GM19324 (cell line): Measurements from ENCODE around the gene MAMLD1.

Source experiments
- ATAC-seq: cut with Tn5 transposase; IDR thresholded peaks from one replicate; pipeline ENCODE4 v1.9.1; 2021; ENCODE audit warnings: mild to moderate bottlenecking, moderate library complexity; ENCODE audit not compliant: unreplicated experiment, low FRiP score

MAMLD1 gene

GRCh38 chrX:150489359-150490015 is 126.4 kb downstream of the MAMLD1 start:
- ATAC-seq: no peak

- no peak for ATAC-seq
Measured at GRCh38 chrX:150495496-150495895, 132.4 kb downstream of the MAMLD1 start.

GRCh38 chrX:150499240-150499639 is 136.1 kb downstream of the MAMLD1 start:
- ATAC-seq: no peak

GRCh38 chrX:150502091-150502490 is 139.0 kb downstream of the MAMLD1 start:
- no peak for ATAC-seq

GRCh38 chrX:150502979-150503897 is 140.1 kb downstream of the MAMLD1 start:
- ATAC-seq: no peak

- no peak for ATAC-seq
Measured at GRCh38 chrX:150503898-150504219, 140.7 kb downstream of the MAMLD1 start.

GRCh38 chrX:150504397-150505182 is 141.5 kb downstream of the MAMLD1 start:
- no peak for ATAC-seq

GRCh38 chrX:150506020-150506419 is 142.9 kb downstream of the MAMLD1 start:
- no peak for ATAC-seq

GRCh38 chrX:150506486-150506885 is 143.4 kb downstream of the MAMLD1 start:
- no peak for ATAC-seq

GRCh38 chrX:150507251-150507856 is 144.2 kb downstream of the MAMLD1 start:
- no peak for ATAC-seq

GRCh38 chrX:150508018-150508417 is 144.9 kb downstream of the MAMLD1 start:
- ATAC-seq: no peak

- no peak for ATAC-seq
Measured at GRCh38 chrX:150508451-150509367, 145.6 kb downstream of the MAMLD1 start.

- no peak for ATAC-seq
Measured at GRCh38 chrX:150509703-150510102, 146.6 kb downstream of the MAMLD1 start.

- no peak for ATAC-seq
Measured at GRCh38 chrX:150512461-150512901, 149.4 kb downstream of the MAMLD1 start.

- ATAC-seq: no peak
Measured at GRCh38 chrX:150513544-150513943, 150.4 kb downstream of the MAMLD1 start.

- ATAC-seq: no peak
Measured at GRCh38 chrX:150514462-150514861, 151.3 kb downstream of the MAMLD1 start.

GRCh38 chrX:150515801-150516200 is 152.7 kb downstream of the MAMLD1 start:
- no peak for ATAC-seq

GRCh38 chrX:150517303-150517910 is 154.3 kb downstream of the MAMLD1 start:
- no peak for ATAC-seq

GRCh38 chrX:150522494-150522893 is 159.4 kb downstream of the MAMLD1 start:
- ATAC-seq: no peak
